NCI-H510A treated with DMSO at 0.1 percent for 48 hours (cell line): ENCODE results near the gene PRKD2.
"Not testable (repeated sequence)": the region's sequence is repeated elsewhere in the genome, so short reads cannot be mapped to it uniquely, and the experiment has no call there.

Experiments used
- DNase-seq: peaks from one replicate; lab custom pipeline; 2025; lab: John Stamatoyannopoulos, UW

PRKD2 gene

DNA sequence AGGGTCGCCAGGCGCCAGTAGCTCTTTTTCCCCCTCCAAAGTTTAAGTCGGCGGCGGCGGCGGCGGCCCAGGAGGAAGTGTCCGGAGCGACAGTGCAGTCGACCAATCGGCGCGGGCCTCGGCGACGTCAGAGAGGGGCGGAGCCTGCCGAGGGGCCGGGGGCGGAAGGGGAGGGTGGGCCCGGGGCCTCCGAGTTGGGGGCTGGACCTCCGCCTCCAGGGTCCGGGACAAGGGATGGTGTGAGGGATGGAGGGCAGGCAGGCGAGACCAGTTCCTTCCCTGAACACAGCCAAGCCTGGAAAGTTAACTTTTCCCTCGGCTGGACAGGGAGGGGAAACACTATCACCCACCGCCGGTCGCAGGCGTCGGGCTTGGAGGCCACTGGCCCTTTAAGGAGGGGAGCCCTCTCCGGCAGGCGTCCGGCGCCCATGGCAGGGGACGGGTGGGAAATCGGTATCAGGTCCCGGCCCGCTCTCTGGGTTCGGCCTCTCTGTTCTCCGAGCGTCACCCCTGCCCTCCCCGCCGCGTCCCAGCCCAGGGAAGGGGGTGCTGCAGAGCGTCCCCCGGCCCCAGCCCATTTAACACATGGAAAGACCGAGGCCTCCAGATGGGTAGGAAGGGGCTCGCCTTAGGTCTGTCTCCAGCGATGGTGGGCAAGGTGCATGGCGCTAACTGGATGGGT is at the start of gene PRKD2:
Gene PRKD2, minus strand, starts transcription at position 81 of the 682 bp plus-strand sequence. CDS start 744 bp downstream, outside the sequence.
- peak; percentile 63 for DNase-seq

DNA sequence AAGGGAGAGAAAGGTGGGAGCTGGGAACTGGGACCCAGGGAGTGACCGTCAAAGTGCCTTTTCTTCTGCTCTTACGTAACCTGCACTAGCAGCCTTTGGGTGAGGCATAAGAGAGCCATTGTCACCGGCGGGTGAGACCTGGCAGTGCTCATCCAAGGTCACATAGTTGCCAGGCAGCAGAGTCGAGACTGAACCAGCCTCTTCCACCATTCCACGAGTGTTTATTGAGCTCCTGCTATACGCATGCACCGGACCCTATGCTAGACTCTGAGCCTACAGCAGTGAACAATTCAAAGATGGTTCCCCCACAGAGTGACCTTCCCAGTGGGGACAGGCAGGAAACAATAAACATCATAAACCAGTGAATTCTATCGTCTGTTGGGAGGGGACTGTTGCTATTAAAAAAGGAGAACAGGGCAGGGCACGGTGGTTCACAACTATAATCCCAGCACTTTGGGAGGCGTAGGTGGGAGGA is 47.9 kb upstream of the PRKD2 start:
- DNase-seq = no peak

DNA sequence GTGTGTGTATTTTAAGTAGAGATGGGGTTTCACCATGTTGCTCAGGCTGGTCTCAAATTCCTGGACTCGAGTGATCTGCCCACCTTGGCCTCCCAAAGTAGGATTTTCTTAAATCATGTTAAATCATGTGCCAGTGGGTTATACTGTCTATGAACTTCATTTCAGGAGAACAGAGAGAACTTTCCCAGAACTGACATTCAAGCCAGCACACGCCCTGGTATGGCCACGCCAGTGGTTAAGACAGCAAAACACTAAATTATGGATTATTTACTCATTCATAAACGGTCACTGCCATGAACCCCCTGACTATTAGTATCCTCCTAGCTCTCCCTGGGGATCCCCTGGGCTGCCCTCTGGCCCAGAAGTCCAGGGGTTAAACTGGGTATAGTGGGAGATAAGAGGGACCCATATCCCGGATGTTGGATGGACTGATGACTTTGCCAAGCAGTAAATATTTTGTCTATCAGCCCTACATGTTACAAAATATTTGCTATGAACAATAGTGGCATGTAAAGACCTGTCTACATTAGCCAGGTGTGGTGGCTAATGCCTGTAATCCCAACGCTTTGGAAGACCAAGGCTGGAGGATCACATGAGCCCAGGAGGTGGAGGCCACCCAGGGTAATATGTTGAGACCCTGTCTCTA is 45.5 kb upstream of the PRKD2 start:
- DNase-seq = no peak

DNA sequence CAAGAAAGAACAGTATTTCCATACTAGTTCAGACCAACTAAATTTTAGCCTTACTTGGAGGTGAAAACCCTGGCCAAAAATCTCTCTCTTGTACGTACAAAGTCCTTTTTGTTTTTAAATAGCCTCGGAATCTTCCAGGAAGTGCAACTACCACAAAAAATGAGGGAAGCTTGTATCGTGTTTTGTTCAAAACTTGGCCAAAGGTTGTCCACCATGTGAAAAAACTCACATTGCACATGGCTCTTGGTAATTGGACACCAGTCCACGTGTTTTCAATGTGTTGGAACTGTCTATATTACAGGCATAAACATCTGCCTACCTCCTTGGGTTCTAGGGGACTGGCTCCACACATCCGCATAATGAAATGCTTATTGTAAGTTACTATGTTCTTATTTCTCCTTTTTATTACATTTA is 44.5 kb upstream of the PRKD2 start:
- no peak for DNase-seq

DNA sequence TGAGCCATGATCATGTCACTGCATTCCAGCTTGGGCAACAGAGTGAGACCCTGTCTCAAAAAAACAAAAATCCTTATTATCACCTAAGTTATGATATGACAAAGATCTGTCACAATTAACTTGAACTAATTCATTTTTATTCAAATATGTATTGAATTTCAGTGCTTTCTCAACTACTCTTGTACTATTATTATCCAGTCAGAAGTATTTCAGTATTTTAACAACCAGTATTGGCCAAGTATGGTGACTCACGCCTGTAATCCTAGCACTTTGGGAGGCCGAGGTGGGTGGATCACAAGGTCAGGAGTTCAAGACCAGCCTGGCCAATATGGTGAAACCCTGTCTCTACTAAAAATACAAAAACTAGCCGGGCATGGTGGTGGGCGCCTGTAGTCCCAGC is 44.0 kb upstream of the PRKD2 start:
- not testable (repeated sequence) for DNase-seq

DNA sequence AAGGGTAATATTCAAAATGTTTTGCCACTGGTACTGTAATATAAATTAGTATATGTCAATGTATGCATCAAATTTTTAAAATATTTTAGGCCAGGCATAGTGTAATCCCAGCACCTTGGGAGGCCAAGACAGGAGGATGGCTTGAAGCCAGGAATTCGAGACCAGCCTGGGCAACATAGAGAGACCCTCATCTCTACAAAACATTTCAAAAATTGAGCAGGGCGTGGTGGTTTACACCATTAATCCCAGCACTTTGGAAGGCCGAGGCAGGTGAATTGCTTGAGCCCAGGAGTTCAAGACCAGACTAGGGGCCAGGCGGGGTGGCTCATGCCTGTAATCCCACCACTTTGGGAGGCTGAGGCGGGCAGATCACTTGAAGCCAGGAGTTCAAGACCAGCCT is 43.4 kb upstream of the PRKD2 start:
- no peak for DNase-seq

DNA sequence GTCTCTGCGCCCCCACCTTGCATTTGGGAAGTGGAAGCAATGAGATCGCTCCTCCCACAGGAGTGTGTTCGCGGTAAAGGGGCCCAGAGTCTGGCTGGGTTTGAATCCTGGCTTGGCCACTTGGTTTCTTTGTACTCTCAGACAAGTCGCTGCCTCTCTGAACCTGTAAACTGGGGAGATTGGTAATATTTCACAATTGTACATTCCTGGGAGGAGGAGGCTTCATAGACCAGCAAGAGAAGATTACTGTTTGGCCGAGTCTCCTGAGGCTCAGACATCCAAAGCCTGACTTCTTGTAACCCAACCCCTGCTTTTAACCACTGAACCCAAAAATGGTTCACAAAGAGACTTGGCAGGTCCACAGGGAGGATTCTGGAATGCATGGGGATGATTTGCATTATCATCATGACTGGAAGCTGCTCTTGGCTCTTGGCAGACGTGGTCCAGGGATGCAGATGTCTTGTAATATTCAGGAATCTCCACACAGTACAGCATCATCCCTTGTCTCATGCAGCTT is 43.0 kb upstream of the PRKD2 start:
- DNase-seq = no peak

DNA sequence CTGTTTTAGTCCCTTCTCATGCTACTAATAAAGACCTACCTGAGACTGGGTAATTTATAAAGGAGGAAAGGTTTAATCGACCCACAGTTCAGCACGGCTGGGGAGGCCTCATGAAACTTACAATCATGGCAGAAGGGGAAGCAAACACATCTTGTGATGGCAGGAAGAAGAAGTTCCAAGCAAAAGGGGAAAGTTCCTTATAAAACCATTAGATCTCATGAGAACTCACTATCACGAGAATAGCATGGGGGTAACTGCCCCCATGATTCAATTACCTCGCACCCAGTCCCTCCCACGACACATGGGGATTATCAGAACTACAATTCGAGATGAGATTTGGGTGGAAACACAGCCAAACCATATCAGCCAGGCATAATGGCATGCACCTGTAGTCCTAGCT is 42.3 kb upstream of the PRKD2 start:
- no peak for DNase-seq

DNA sequence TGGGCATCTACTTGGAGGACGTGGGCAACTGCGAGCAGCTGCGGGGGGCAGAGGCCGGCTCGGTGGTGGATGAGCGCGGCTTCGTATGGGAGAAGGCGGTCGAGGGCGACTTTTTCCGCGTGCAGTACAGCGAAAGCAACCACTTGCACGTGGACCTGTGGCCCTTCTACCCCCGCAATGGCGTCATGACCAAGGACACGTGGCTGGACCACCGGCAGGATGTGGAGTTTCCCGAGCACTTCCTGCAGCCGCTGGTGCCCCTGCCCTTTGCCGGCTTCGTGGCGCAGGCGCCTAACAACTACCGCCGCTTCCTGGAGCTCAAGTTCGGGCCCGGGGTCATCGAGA is 39.6 kb upstream of the PRKD2 start:
- DNase-seq = no peak

DNA sequence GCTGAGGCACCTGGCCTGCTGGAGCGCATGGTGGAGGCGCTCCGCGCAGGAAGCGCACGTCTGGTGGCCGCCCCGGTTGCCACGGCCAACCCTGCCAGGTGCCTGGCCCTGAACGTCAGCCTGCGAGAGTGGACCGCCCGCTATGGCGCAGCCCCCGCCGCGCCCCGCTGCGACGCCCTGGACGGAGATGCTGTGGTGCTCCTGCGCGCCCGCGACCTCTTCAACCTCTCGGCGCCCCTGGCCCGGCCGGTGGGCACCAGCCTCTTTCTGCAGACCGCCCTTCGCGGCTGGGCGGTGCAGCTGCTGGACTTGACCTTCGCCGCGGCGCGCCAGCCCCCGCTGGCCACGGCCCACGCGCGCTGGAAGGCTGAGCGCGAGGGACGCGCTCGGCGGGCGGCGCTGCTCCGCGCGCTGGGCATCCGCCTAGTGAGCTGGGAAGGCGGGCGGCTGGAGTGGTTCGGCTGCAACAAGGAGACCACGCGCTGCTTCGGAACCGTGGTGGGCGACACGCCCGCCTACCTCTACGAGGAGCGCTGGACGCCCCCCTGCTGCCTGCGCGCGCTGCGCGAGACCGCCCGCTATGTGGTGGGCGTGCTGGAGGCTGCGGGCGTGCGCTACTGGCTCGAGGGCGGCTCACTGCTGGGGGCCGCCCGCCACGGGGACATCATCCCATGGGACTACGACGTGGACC is 39.1 kb upstream of the PRKD2 start:
- DNase-seq = no peak

DNA sequence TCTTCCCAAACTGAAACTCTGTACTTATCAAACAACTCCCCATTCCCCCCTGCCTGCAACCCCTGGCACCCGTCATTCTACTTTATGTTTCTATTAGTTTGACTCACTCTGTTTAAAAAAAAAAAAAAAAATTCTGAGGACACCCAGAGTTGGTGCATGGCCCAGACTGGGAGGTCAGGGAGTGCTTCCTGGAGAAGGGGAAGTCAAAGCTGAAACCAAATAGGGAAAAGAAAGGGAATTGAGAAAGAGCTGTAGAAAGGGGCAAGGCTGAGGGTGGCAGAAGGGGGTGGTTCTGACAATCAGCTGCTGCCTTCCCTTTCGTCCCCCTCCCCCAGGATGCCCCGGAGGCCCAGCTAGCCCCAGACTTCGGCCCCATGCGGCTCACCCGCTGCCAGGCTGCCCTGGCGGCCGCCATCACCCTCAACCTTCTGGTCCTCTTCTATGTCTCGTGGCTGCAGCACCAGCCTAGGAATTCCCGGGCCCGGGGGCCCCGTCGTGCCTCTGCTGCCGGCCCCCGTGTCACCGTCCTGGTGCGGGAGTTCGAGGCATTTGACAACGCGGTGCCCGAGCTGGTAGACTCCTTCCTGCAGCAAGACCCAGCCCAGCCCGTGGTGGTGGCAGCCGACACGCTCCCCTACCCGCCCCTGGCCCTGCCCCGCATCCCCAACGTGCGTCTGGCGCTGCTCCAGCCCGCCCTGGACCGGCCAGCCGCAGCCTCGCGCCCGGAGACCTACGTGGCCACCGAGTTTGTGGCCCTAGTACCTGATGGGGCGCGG is 38.4 kb upstream of the PRKD2 start:
- no peak for DNase-seq

DNA sequence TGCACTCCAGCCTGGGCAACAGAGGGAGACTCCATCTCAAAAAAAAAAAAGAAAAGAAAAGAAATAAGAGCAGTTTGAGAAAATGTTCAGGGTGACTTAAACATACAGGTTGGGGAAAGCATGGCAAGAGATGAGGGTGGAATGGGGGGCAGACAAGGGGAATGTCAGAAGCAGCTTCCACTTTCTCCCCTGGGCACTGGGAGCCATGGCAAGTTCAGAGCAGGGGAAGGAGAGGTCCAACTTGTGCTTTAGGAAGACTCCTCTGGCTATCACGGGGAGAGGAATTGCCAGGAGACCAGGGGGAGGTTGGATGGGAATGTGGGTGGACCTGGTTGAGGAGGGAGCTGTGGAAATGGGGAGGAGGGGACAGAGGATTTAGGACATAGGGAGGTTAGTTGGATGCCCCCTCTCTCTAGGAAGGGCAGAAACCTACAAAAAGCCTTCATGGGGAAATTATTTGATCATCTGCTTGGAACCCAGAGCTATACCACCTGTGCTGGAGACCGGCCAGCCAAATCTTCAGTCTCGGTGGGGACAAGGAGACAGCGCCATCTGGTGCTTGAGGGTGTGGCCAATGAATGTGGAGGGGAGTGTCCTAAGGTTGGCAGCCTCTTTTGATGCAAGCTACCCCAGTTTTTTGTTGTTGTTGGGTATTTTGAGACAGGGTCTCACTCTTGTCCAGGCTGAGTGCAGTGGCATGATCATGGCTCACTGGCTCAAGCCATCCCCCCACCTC is 36.7 kb upstream of the PRKD2 start:
- DNase-seq = peak; percentile 39

DNA sequence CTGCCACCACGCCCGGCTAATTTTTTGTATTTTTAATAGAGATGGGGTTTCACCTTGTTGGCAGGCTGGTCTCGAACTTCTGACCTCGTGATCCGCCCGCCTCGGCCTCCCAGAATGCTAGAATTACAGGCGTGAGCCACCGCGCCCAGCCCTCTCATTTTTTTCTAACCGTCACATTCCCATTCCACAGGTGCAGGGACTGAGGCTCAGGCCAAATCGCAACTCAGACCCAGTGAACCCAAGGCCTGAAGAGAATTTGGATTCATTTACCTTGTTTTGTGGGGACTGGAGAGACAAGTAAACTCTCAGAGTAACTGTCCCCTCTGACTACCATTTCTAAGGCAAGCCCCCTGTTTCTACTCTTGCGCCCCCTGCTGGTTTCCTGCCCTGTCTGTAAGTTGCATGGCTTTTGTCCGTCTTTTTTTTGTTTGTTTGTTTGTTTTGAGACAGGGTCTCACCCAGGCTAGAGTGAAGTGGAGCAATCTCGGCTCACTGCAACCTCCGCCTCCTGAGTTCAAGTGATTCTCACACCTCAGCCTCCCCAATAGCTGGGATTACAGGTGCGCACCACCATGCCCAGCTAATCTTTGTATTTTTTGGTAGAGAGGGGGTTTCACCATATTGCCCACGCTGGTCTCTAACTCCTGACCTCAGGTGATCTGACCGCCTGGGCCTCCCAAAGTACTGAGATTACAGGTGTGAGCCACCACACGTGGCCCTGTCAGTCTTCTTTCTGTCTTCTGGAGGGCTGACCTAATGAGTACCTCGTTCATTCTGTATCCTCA is 31.6 kb upstream of the PRKD2 start:
- DNase-seq = peak; percentile 29

DNA sequence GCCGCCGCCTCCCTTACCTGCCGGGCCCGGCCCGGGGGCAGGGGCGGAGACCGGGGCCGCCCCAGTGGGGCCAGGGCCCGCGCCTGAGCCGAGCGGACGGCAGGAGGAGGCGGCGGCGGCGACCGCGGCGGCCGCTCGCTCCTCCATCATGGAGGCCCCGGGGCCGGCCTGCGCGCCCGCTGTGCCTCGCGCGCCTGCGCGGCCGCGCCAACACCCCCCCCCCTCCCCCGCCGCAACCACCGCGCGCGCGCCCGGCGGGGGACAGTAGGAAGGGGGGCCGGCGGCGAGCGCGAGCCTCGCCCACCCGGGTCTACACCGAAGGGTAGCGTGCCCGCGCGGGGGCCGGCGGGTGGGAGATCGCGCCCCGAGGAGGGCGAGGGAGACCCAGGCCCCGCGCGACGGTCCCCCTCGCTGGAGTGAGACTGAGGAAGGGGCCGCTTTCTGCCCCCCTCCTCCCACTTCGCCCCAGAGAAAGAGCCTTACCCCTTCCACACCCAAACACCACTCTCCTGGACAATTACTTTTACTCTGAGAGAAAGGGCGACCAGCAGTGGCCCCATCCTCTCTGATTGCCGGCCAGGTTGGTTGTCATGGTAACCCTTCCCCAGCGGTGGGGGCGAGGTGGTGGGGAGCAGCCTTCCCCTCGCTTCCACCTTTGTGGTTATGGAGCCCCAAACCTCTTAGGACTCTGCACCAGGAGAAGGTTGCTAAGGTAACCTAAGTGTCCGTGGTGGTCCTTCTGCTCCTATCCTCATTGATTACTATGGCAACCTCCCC is 29.6 kb upstream of the PRKD2 start, which contains the start of gene STRN4:
Gene STRN4, minus strand, starts transcription at position 170 of the 777 bp plus-strand sequence. Its CDS starts 20 bp downstream, at position 150.
- peak; percentile 10 for DNase-seq

DNA sequence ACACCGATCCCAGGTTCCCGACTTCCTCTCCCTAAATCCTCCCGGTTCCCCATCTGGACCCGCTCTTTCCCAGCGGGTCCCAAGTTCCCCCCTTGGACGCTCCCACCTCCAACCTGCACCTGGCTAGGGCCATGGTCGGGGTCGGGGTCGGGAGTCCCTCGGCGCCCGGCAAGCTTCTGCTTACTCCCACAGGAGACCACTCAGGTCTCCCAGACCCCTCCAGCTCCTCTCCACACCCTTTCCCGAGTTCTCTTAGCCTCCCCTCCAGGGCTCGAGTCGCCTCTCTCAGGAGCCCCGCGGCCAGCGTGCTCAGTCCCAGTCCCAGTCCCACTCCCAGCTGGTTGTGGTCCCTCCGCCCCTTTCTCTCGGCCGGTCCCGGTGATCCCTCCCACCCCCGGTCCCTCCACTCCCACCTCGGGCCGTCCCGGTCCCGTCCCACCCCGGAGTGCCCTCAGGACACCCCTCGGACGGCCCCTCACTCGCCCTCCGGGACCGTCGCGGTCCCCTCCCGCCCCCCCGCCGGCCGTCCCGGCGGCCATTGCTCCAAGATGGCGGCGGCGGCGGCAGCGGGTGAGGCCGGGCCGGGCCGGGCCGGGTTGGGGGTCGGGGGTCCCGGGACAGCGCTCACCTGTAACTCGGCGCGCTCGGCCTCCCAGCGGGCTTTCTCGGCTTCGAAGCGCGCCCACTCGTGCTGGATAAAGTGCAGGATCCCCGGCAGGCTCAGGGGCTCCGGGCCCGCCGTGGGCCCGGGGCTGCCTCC is 28.8 kb upstream of the PRKD2 start, which contains the start of gene FKRP:
Gene FKRP, plus strand, starts transcription at position 537 of the 760 bp plus-strand sequence. CDS start 9,394 bp downstream, outside the sequence.
- no peak for DNase-seq

DNA sequence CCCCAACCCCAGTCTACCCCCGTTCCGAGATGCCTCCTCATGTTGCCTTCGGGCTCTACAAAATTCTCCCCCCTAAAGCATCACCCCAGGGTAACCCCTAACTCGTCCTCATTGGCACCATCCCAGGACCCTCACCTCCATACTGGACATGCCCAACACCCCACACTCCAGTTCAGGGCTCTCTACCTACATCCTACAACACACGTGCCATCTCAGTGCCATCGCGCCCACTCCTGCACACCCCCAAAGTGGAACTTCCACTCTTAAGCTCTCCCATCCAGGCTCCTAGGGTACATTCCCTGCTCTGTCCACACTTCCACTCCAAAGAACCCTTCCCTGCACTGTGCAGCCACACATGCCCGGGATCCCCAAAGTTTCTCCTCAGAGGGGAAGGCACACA is 28.1 kb upstream of the PRKD2 start:
- no peak for DNase-seq

DNA sequence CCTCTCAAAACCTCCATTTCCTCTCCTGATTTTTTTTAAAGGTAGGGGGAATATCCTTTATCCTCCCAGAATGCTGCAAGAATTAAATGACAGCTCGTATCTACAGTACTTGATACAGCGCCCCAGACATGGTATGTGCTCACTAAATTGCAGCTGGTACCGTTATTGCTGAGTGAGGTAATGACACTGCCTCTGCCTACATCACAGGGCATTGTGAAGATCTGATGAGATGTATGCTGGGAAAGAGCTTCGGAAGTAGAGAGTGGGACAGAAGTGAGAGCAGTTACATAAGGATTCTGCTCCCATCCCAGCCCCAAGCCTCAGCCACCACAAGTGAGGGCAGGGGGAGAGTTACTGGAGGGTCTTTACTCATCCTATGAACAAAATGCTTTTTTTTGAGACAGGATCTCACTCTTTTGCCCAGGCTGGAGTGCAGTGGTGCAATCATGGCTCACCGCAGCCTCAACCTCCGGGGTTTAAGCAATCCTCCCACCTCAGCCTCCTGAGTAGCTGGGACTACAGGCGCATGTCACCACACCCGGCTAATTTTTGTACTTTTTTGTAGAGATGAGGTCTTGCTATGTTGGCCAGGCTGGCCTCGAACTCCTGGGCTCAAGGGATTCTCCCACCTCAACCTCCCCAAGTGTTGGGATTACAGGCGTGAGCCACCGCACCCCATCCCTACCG is 27.2 kb upstream of the PRKD2 start:
- DNase-seq = no peak

DNA sequence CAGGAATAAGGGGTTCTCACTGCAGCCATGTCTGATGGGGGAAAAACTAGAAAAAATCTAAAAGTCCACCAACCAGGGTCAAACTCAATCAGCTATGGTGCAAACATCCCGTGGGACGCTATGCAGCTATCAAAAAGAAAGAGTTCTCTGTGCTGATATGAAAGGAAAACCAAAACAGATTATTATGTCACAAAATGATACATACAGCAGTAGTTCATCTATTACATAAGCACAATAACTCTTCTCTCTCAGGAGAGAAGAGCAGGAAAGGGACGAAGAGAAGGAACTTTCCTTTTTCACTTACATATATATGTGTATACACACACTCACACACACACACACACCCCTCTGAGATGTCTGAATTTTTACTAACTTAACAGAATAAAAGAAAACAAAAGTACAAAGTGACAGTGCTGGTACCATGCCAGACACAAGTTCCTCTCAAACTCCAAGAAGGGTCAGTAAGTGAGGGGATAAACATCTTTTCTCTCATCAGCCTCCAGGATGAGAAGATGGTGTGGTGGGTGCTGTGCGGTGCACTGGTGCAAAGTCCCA is 26.1 kb upstream of the PRKD2 start:
- DNase-seq = no peak
